DMS 273 (cell line): ENCODE data around the gene TRPC3.

Experiments
- DNase-seq: peaks from one replicate; lab custom pipeline; 2025; ENCODE audit not compliant: unreplicated experiment; lab: John Stamatoyannopoulos, UW

The TRPC3 gene

GRCh38 chr4:121951521-121952110, at the start of gene TRPC3:
TSS of gene TRPC3 (minus strand) at chr4:121952060. CDS start at chr4:121951680, 380 bp downstream.
- peak; percentile 65 for DNase-seq

GRCh38 chr4:122000849-122001248, 49.0 kb upstream of the TRPC3 start:
- no peak for DNase-seq

- DNase-seq, result peak; percentile 44
Measured at GRCh38 chr4:121998024-121998423, 46.2 kb upstream of the TRPC3 start.

GRCh38 chr4:121995790-121996537, 44.1 kb upstream of the TRPC3 start:
- DNase-seq, result no peak

GRCh38 chr4:121991968-121992367, 40.1 kb upstream of the TRPC3 start:
- no peak for DNase-seq

- DNase-seq, result no peak
Measured at GRCh38 chr4:121990489-121990888, 38.6 kb upstream of the TRPC3 start.

- DNase-seq, result no peak
Measured at GRCh38 chr4:121989715-121990114, 37.9 kb upstream of the TRPC3 start.

- DNase-seq, result no peak
Measured at GRCh38 chr4:121988950-121989349, 37.1 kb upstream of the TRPC3 start.

- no peak for DNase-seq
Measured at GRCh38 chr4:121980643-121981042, 28.8 kb upstream of the TRPC3 start.

- DNase-seq, result no peak
Measured at GRCh38 chr4:121978172-121978516, 26.3 kb upstream of the TRPC3 start.

GRCh38 chr4:121977251-121978171, 25.7 kb upstream of the TRPC3 start:
- no peak for DNase-seq

- no peak for DNase-seq
Measured at GRCh38 chr4:121975784-121976183, 23.9 kb upstream of the TRPC3 start.

- DNase-seq, result no peak
Measured at GRCh38 chr4:121973816-121974215, 22.0 kb upstream of the TRPC3 start.

- no peak for DNase-seq
Measured at GRCh38 chr4:121968859-121969258, 17.0 kb upstream of the TRPC3 start.

GRCh38 chr4:121964958-121965357, 13.1 kb upstream of the TRPC3 start:
- DNase-seq, result no peak

- no peak for DNase-seq
Measured at GRCh38 chr4:121960818-121961217, 9.0 kb upstream of the TRPC3 start.

- DNase-seq, result no peak
Measured at GRCh38 chr4:121958777-121959176, 6.9 kb upstream of the TRPC3 start.

- DNase-seq, result no peak
Measured at GRCh38 chr4:121957266-121957665, 5.4 kb upstream of the TRPC3 start.

- DNase-seq, result no peak
Measured at GRCh38 chr4:121953860-121954259, 2.0 kb upstream of the TRPC3 start.

GRCh38 chr4:121952290-121952689, 430 bp upstream of the TRPC3 start:
- DNase-seq, result no peak

- DNase-seq, result peak; percentile 51
Measured at GRCh38 chr4:121950680-121951520, 960 bp downstream of the TRPC3 start.
